NCI-H1694 treated with DMSO at 0.1 percent for 48 hours (cell line): ENCODE measurements around the gene TDP1.
"Not testable (repeated sequence)": the region's sequence is repeated elsewhere in the genome, so short reads cannot be mapped to it uniquely, and the experiment has no call there.

Experiments used
- DNase-seq: peaks from one replicate; lab custom pipeline; 2025; lab: John Stamatoyannopoulos, UW

The TDP1 gene

DNA sequence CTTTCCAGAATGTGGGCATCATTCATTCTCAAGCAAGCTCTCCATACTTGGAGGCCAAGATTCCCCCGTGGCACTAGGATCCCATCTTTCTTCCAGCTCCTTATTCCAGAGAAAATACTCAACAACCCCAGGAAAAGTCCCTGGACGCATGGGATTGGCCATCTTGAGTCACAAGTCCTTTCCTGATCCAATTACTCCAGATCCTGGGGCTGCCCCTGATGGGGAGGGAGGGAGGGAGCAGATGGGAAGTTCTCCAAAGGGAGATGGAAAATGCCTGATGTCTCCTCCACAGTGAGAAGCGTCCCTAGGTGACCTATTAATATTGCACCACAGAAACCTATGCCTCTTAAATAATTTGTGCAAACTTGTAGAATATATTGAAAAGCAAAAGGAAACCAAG lies 93.7 kb downstream of the TDP1 start:
- DNase-seq: peak; percentile 6

DNA sequence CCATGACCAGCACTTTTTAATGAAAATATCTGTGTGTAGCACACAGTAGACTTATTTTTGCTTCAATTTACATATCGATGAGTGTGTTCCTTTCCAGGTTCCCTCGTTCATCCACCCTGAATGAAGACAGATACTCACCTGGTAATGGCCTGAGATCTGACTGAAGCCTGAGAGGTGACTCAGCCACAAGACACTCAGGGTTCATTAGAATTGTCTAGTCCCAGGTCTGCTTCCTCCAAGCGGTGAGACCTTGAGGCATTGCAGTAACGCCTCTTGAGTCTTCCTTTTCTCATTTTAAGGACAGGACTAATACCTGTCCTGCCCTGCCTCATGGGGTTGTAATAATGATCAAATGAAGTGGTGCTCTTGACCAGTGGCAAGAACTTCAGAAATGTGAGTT lies 94.5 kb downstream of the TDP1 start:
- DNase-seq: no peak

DNA sequence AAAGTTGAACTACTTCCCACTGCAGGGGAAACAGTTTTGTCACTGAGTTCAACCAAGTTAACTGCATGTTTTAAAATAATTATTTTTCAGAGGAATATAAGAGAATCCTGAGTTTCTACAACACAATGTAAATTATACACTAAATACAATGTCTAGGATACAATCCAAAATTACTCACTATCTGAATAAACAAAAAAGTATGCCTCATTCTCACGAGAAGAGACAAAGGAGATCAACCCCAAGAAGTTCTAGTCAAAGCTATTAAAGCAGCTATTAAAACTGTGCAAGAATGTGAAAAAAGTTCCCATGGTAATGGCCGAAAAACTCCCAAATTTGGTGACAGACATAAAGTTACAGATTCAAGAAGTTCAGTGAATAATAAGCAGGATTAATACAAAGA lies 97.3 kb downstream of the TDP1 start:
- no peak for DNase-seq

DNA sequence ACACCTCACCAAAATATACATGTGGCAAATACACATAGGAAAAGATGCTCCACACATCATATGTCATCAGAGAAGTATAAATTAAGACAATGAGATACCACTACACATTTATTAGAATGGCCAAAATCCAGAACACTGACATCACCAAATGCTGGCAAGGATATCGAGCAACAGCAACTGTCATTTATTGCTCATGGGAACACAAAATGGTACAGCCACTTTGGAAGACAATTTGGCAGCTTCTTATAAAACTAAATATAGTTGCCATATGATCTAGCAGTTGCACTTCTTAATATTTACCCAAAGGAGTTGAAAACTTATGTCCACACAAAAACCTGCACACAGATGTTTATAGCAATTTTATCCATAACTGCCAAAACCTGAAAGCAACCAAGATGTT lies 99.1 kb downstream of the TDP1 start:
- DNase-seq: no peak

DNA sequence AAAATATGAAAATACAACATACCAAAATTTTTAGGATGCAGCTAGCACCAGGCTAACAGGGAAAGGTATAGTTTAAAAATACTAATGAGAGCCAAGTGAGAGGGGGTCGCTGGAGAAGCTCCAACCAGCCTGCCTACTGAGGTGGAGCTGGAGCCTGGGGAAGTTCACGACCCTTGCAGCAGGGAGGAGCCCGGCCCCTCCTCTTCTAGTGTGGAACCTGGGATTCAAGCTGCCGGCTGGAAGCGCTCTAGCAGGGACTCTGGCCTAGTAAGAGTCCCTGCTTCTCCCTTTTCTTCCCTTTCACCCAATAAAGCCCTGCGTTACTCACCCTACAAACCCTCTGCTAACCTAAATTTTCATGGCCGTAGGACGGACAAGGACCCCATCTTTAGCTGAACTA lies 101.1 kb downstream of the TDP1 start:
- DNase-seq: no peak

DNA sequence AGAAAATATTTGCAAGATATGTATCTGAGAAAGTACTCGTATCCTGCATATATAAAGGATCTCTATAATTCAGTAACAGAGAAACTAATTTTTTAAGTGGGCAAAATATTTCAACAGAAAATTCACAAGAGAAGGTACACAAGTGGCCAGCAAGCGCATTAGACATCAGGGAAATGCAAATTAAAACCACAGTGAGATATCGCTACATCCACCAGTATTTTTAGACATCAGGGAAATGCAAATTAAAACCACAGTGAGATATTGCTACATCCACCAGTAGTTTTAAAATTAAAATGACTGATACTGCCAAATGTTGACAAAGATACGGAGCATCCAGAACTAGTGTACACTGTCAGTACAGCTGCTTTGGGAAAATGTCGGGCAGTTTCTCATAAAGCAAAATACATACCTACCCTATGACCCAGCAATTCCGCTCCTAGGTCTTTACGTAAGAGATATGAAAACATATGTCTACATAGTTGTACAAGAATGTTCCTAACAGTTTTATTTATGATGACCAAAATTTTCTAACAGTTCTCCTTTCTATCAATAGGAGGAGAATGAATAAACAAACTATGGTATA lies 103.2 kb downstream of the TDP1 start:
- no peak for DNase-seq

DNA sequence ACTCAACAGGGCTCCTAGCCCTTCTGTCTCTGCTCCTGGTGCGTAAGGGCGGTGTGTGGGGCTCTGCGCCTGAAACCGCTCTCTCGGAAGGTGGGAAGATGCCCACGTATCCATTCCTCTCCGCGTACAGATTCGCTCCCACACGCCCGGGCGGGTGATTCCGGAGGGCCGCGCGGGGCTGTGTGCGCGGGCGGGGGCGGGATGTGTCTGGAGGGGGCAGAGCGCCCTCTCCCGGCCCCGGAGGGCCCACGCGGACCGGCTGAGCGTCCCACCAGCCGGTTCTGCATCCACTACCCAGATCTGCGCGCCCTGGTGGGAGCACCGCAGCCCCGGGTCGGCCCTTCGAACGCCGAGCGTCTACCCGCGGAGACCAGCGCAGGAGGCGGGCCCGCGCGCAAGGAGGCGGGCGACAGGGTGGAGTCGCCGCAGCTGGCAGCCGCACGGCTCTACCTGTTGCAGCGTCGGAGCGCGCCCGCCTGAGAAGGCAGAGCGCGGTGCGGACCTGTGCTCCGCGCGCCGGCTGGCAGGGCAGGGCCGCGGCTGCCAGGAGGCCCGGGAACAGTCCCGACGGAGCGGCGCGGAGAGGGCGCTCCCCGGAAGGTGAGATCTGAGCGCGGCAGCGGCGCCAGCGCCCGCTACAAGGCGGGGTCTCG lies 104.7 kb downstream of the TDP1 start:
- DNase-seq: peak; percentile 79

DNA sequence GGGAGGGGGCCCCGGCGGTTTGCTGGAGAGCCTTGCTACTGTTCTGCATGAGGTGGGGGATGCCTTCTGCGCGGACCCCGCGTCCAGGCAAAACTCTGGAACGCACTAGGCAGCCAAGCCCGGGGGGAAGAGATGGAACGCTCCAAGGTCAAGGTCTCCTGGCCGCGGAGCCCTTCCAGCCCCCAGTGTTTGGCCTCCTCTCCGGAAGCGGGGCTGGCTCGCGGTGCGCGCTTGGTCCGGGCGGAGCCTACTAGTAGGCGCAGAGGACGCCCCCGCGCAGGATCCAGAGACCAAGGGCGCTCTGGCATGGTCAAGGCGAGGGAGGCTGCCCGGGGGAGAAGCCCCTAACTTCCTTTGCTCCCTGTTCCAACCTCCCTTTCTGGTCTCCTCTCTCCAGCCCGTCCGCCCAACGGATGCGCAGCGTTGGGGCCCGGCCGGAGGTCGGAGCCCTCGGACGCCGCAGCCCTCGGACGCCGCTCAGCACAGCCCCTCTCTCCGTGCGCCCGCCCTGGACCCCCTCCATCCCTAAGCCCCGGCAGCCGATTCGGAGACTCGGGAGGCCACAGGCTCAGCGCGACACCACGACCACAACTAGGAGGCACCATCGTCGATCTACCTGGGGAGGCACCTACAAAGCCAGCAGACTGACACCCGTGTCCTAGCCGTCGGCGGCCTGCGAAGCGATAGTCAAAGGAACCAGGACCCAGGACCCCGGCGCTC lies 105.4 kb downstream of the TDP1 start:
- peak; percentile 7 for DNase-seq

DNA sequence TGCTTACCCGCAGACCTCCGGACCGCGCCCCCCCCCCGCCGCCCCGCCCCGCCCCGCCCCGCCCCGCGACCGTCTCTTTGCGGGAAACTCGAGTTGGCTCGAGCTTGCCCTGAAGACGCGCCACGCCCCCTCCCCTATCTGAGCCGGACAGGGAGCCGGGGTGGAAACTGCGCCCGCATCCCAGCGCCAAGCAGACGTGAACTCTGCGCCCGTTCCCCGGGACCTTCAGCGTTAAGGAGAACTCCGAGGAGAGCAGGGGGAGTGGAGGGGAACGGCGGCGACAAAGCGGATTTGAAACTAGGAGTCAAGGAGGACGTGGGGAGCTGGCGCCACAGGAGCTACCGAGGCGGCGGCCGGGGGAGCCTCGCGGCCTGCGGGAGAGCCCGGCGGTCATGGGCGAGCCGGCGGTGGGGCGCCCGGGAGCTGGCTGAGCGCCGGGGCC lies 106.0 kb downstream of the TDP1 start, which contains the start of gene KCNK13:
Gene KCNK13, plus strand, starts transcription at position 310 of the 442 bp plus-strand sequence. CDS start 212 bp downstream, outside the sequence.
- peak; percentile 16 for DNase-seq

DNA sequence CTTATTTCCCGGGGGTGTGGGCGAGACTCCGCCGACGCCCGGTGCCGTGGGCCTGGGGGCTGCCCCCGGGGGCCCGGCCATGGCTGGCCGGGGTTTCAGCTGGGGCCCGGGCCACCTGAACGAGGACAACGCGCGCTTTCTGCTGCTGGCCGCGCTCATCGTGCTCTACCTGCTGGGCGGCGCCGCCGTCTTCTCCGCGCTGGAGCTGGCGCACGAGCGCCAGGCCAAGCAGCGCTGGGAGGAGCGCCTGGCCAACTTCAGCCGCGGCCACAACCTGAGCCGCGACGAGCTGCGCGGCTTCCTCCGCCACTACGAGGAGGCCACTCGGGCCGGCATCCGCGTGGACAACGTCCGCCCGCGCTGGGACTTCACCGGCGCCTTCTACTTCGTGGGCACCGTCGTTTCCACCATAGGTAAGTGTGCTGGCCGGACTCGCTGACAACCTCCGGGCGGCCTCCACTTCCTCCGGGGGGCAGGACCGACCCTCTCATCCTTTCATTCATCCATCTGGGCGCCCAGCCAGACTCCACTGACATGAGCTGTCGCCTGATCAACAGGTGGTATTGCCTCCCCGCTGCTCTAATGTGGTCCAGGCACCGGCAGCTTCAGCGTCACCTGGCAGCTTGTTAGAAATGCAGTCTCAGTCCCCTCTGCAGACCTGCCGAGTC lies 106.5 kb downstream of the TDP1 start:
- DNase-seq: peak; percentile 40

DNA sequence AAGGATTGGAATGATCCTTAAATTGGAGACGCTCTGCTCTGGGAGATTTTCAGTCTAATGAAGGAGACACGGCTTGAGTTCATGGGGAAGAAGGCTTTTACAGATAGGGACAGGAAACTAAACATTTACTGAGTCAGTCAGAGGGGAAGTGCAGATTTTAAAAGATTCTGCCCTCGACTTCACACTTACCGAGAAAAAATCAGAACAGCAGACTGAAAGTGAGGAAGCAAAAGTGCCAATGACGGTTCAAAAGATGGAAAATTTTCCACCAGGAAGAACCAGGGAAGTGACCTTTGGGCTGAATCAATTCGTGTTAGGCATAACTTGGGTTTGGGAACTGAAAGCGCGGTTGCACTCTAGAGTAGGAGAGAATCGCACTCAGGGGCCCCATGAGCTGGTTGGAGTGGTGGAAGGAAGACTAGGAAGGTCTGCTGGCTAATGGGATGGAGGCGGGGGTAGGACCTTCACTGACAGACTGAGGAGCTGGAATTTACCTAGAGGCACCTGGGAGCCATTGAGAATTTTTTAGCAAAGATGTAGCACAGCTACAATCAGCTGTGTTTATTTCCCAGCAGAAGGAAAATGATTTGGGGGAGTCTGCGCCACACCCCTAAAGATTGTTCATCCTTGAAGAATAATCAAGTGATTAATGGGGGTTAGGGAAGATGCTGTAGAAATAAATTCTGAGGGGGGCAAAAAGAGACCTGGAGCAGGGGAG lies 107.3 kb downstream of the TDP1 start:
- no peak for DNase-seq

DNA sequence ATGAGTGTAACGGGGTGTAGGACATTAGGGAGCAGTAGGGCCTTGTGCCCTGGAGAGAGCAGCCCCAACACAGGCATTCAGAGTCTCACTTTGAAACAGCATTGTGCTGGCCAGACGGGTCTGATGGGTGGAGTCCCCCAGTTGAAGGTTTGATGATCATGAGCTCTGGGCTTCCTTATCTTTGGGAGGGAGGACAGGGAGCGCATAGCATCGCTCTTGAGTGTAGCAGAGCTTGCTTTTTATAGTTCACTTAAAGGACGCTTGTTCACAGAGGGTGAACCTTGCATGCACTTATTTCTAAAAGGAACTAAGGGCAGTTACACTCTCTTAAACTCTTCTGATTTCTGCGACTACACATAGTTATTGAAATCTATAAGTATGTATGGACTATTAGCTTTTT lies 116.6 kb downstream of the TDP1 start:
- DNase-seq: no peak

DNA sequence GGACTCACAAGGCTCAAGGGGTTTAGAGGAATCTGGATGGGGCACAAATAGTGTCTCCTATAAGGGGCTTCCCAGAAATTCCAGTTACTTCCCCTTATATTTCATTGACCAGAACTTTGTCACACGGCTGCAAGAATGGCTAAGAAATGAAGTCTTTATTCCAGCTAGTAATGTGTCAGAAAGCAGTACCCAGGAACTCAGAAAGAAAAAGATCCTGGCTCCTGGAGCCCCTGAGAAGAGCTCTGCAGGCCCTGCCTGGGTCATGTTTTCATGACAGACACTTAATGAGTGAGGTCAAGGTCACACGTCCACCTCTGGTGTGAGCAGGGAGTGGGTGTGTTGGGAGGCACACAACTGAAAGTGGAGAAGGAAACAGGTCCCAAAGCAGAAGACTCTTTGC lies 123.8 kb downstream of the TDP1 start:
- no peak for DNase-seq

DNA sequence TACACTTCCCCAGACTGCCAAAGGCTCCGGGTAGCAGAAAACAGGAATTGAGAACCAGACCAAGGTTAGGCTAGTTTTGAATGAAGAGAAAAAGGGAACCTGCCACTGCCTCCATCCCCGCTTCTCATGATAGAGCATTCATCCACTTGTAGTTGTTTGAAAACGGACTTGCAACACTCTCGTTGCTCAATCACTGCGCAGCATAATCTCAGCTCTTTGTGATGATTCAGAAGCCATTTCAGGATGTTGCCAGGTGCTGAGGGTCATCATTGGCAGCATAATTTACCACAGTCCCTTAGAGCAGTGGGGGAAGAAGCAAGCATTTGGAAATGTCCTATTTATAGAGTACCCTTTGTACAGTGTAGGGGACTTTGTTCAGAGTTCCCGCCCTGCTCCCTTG lies 131.7 kb downstream of the TDP1 start:
- DNase-seq: no peak

DNA sequence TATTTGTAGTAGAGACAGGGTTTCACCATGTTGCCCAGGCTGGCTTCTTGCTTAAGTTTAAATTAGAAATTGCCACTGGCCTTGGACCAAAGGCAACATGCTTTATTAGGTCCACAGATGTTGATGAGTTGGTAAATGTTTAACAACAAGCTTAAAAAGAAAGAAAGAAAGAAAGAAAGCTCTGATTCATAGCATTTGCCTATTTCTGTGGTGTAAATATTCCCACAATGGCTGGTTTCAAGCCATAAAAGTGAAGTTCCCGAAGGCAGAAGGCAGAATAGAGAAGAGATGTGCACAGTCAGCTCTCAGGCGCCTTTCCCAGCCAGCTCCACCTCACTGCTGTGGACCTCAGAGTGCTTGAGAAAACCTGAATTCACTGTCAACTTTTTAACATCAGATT lies 132.4 kb downstream of the TDP1 start:
- no peak for DNase-seq

DNA sequence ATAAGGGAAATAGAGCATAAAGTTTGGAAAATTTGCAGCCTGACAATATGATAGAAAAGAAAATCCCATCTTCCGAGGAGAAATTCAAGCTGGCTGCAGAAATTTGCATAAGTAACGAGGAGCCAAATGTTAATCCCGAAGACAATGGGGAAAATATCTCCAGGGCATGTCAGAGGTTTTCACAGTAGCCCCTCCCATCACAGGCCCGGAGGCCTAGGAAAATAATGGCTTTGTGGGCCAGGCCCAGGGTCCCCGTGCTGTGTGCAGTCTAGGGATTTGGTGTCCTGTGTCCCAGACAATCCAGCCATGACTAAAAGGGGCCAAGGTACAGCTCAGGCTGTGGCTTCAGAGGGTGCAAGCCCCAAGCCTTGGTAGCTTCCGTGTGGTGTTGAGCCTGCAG lies 133.8 kb downstream of the TDP1 start:
- DNase-seq: not testable (repeated sequence)

DNA sequence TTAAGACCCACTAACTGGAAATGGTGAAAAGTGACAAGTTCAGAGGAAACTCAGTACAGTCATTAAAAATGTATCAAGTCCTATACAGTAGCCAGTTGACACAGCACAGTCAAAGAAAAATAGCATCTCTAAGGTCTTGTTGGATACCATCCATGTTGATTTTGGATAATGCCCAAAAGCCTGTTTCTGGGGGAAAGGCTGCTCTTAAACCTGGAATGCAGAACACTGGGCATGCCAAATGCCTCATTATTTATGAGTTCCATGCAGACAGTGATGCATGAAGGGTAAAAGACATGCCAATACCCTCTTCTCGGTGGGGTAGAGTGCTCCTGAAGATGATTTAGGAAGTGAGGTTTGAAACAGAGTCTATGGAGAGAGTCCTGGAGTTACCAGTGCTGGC lies 135.7 kb downstream of the TDP1 start:
- peak; percentile 92 for DNase-seq

DNA sequence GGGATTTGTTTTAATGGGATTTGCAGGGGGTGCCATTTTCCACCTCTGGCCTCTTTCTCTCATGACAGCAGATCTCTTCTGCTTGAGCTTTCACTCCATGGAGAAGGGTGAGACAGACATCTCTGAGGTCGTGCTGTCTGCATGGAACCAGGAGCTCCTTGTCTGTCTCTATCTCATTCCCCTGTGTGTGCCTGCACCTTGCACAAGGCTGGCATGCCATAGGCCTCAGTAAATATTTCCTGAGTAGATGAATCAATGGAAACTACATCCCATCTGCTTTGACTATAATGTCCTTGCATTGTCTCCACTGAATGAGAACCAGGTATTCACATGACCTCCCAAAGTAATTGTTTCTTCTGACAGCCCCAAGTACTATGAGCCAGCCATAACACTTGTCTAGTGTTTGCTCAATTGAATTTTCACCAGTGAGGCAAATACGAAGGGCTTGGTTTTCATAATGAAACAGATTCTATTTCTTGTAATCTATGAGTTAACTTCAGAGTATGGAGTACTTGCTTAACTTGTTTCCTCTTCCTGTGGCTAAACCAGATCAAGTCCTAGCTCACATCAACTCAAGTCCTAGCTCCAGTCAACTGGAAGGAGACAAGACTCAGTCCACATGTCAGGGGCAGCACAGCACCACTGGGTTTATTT lies 138.3 kb downstream of the TDP1 start:
- DNase-seq: no peak
